ENCODE data around the gene SLC24A4.

SLC24A4 gene

GRCh38 chr14:92452471-92452870, 129.5 kb downstream of the SLC24A4 start:
- no peak for TF ChIP-seq CTCF (IDR thresholded peaks at IDR 0.05; ENCODE audit: control insufficient read depth, insufficient read depth, low read depth, low read length, missing control alignments)
- H3K4me3 ChIP-seq (ENCODE audit: control insufficient read depth, low read depth, low read length): no peak overlapping the region
- DNase-seq (ENCODE audit: low read depth): no peak

GRCh38 chr14:92453691-92454090, 130.7 kb downstream of the SLC24A4 start:
- no peak for TF ChIP-seq CTCF (IDR thresholded peaks at IDR 0.05; ENCODE audit: control insufficient read depth, insufficient read depth, low read depth, low read length, missing control alignments)
- H3K4me3 ChIP-seq (ENCODE audit: control insufficient read depth, low read depth, low read length): no peak overlapping the region
- no peak for DNase-seq (ENCODE audit: low read depth)

- H3K4me3 ChIP-seq (ENCODE audit: control insufficient read depth, low read depth, low read length): no peak overlapping the region
- DNase-seq (ENCODE audit: low read depth): no peak
- no peak for TF ChIP-seq CTCF (IDR thresholded peaks at IDR 0.05; ENCODE audit: control insufficient read depth, insufficient read depth, low read depth, low read length, missing control alignments)
Observed at GRCh38 chr14:92455231-92455630, 132.3 kb downstream of the SLC24A4 start.

- peak; percentile 82 for TF ChIP-seq CTCF (IDR thresholded peaks at IDR 0.05; ENCODE audit: control insufficient read depth, insufficient read depth, low read depth, low read length, missing control alignments)
- no peak overlapping the region for H3K4me3 ChIP-seq (ENCODE audit: control insufficient read depth, low read depth, low read length)
- DNase-seq (ENCODE audit: low read depth): no peak
Observed at GRCh38 chr14:92456215-92457015, 133.4 kb downstream of the SLC24A4 start.

GRCh38 chr14:92457016-92457565, 134.1 kb downstream of the SLC24A4 start:
- H3K4me3 ChIP-seq (ENCODE audit: control insufficient read depth, low read depth, low read length): no peak overlapping the region
- no peak for DNase-seq (ENCODE audit: low read depth)
- TF ChIP-seq CTCF (IDR thresholded peaks at IDR 0.05; ENCODE audit: control insufficient read depth, insufficient read depth, low read depth, low read length, missing control alignments): no peak

GRCh38 chr14:92458136-92459029, 135.4 kb downstream of the SLC24A4 start:
- no peak for TF ChIP-seq CTCF (IDR thresholded peaks at IDR 0.05; ENCODE audit: control insufficient read depth, insufficient read depth, low read depth, low read length, missing control alignments)
- no peak for DNase-seq (ENCODE audit: low read depth)
- no peak overlapping the region for H3K4me3 ChIP-seq (ENCODE audit: control insufficient read depth, low read depth, low read length)
